ENCODE measurements around the gene SLC28A1.

Gene SLC28A1

DNA sequence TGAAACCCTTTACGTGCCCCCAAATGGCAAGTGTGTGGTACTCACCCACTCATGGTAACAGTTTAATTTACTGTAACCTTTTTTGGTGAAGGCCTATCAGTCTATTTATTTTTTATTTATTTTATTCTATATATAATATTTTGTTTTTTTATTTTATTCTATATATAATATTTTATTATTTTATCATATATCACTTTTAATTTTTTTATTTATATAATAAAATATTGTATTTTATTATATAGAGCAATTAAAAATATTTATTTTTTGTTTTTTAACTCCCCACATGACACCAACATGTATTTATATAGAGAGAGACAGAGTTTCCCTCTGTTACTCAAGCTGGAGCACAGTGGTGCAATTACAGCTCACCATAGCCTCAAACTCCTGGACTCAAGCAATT lies 41.4 kb downstream of the SLC28A1 start:
- no peak overlapping the region for H3K4me3 ChIP-seq (ENCODE audit: low read depth, low read length)
- TF ChIP-seq, protein P1, sequence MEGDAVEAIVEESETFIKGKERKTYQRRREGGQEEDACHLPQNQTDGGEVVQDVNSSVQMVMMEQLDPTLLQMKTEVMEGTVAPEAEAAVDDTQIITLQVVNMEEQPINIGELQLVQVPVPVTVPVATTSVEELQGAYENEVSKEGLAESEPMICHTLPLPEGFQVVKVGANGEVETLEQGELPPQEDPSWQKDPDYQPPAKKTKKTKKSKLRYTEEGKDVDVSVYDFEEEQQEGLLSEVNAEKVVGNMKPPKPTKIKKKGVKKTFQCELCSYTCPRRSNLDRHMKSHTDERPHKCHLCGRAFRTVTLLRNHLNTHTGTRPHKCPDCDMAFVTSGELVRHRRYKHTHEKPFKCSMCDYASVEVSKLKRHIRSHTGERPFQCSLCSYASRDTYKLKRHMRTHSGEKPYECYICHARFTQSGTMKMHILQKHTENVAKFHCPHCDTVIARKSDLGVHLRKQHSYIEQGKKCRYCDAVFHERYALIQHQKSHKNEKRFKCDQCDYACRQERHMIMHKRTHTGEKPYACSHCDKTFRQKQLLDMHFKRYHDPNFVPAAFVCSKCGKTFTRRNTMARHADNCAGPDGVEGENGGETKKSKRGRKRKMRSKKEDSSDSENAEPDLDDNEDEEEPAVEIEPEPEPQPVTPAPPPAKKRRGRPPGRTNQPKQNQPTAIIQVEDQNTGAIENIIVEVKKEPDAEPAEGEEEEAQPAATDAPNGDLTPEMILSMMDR (IDR thresholded peaks at IDR 0.05; ENCODE audit: low read depth, low read length, missing control alignments): no peak
- no peak for DNase-seq (ENCODE audit: low read depth)

DNA sequence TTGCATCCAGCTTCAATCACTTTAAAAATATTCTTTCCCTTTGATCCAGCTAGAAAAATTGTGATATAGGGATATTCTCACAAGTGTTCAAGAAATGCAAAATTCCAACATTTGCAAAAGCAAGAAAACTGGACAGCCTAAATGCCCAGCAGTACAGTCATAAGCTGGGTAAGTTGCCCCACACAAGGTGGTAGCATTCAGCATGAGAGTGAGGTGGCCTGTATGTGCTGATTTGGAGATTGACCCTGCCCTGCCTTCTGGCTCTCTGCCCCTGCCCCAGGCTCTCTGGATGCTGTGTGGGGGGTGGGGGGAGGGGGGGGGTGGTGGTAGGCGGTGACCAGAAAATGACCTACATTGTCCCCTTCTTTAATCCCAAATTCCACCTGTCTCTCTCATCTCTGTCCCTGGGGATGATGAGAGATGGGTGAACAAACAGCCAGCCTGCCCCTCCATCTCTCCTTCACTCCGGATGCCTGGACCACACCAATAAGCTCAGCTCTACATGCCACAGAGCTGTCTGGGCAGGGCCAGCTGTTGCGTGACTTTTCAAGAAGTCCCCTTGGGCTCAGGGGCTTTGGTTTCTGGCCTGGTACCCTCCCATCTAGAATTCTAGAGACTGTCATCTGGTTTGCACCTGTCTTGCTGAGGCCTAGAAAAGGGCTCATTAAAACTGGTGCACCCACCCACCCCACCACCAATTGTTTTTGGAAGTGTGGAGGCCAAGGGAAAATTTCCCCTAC lies 42.2 kb downstream of the SLC28A1 start:
- no peak overlapping the region for H3K4me3 ChIP-seq (ENCODE audit: low read depth, low read length)
- TF ChIP-seq, protein P1 (IDR thresholded peaks at IDR 0.05; ENCODE audit: low read depth, low read length, missing control alignments): no peak
- no peak for DNase-seq (ENCODE audit: low read depth)

DNA sequence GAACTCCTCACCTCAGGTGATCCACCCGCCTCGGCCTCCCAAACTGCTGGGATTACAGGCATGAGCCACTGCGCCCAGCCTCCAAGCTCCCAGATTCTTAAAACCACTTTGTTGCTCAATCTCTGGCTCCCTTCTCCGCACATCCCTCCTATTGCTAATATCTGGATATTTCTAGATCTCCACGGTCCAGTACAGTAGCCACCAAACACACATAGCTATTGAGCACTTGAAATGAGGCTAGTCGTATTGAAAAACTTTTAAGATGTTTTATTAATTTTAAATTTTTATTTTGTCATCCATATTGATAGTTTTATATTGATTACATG lies 44.3 kb downstream of the SLC28A1 start:
- DNase-seq (ENCODE audit: low read depth): no peak
- H3K4me3 ChIP-seq (ENCODE audit: low read depth, low read length): no peak overlapping the region
- TF ChIP-seq, protein P1 (IDR thresholded peaks at IDR 0.05; ENCODE audit: low read depth, low read length, missing control alignments): no peak

DNA sequence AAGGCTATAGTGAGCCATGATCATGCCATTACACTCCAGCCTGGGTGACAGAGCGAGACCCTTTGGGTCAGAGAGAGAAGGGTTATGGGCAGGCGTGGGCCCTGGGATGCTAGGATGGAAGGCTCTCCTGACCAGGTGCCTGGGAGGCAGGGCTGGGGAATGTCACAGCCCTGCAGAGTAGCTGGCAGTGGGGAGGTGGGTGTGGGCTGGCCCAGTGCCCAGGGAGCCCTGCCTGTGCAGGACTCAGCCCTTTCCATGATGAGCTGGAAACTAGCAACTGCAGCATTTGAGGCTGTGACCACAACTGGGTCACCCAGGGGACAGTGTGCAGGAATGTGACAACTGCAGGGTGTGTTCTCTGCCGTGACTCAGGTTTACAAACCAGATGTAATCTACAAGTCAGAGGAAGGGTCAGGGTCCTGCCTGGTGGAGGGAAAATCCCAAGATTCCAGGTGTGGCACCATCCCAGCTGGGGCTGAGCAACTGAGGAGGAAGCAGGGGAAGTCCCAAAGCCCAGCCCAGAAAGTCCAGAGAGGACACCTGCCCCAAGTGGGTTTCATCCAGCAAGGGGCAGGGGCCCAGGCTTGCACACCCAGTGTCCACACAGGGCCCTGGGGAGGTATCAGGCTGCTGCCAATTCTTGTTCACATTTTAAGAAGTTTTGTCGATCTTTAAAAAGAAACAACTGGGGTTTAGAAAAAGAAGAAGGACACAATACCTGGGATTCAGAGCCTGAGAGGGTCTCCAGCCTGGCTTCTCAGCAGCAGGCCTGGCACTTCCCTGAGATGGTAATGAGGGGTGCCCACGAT lies 45.5 kb downstream of the SLC28A1 start:
- TF ChIP-seq, protein P1 (IDR thresholded peaks at IDR 0.05; ENCODE audit: low read depth, low read length, missing control alignments): no peak
- DNase-seq (ENCODE audit: low read depth): no peak
- H3K4me3 ChIP-seq (ENCODE audit: low read depth, low read length): no peak overlapping the region

DNA sequence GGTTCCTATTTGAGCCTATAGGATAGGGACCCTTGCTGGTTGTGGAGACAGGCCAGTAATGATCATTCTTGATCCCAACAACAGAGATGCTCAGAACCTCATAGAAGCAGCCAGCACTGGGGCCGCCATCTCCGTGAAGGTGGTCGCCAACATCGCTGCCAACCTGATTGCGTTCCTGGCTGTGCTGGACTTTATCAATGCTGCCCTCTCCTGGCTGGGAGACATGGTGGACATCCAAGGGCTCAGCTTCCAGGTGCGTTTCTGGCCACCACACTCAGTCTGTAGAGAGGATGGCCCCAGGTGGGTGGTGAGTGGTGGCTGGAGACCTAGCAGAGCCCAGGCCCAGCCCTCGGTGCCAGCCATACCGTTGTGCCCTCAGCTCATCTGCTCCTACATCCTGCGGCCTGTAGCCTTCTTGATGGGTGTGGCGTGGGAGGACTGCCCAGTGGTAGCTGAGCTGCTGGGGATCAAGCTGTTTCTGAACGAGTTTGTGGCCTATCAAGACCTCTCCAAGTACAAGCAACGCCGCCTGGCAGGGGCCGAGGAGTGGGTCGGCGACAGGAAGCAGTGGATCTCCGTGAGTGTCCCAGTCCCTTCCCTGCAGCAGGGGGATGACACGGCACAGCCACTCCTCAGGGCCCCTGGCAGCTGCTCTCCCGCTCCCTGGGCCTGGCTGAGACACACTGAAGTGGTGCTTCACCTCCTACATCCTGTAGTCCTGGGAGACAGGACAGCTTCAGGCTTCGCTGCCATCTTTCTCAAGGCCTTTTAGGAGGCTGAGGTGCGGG lies 50.7 kb downstream of the SLC28A1 start:
- TF ChIP-seq, protein P1 (IDR thresholded peaks at IDR 0.05; ENCODE audit: low read depth, low read length, missing control alignments): no peak
- DNase-seq (ENCODE audit: low read depth): no peak
- no peak overlapping the region for H3K4me3 ChIP-seq (ENCODE audit: low read depth, low read length)

DNA sequence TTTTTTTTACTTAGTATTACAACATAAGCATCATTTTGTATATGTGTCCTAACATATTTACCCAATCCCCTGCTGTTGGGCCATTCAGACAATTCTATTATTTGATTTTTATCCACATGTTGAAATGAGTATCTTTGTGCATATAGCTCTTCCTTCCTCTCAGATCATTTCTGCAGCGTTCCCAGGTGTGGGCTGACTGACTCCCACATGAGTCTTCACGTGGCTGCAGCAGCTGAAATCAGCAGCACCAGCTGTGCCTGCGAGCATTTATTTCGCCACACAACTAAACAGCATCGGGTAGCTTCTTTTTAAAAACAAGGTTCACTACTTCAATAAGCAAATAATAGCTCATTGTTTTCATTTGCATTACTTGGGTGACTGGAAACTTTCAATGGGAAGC lies 52.7 kb downstream of the SLC28A1 start:
- H3K4me3 ChIP-seq (ENCODE audit: low read depth, low read length): no peak overlapping the region
- DNase-seq (ENCODE audit: low read depth): no peak
- TF ChIP-seq, protein P1 (IDR thresholded peaks at IDR 0.05; ENCODE audit: low read depth, low read length, missing control alignments): no peak
